Hematopoietic multipotent progenitor cell treated with erythropoietin and hydrocortisone succinate and interleukin-3 and kit ligand, for 6 days (in vitro differentiated cells): ENCODE results near the gene HAPLN3.

Experiments used
- DNase-seq: peaks from one replicate; pipeline ENCODE4 v3.0.0-alpha.2; 2015

Gene HAPLN3

GRCh38 chr15:88891540-88892254, 3.6 kb downstream of the HAPLN3 start:
- DNase-seq = no peak

GRCh38 chr15:88890495-88890894, 4.8 kb downstream of the HAPLN3 start:
- no peak for DNase-seq

GRCh38 chr15:88888719-88889118, 6.6 kb downstream of the HAPLN3 start:
- no peak for DNase-seq

GRCh38 chr15:88887068-88887580, 8.2 kb downstream of the HAPLN3 start:
- no peak for DNase-seq

GRCh38 chr15:88882785-88883184, 12.6 kb downstream of the HAPLN3 start:
- DNase-seq = no peak

GRCh38 chr15:88881775-88882174, 13.6 kb downstream of the HAPLN3 start:
- DNase-seq = no peak

- DNase-seq = no peak
Measured at GRCh38 chr15:88880944-88881740, 14.2 kb downstream of the HAPLN3 start.

- DNase-seq = peak; percentile 71
Measured at GRCh38 chr15:88878720-88879184, 16.6 kb downstream of the HAPLN3 start.

GRCh38 chr15:88877906-88878305, 17.4 kb downstream of the HAPLN3 start:
- no peak for DNase-seq

- no peak for DNase-seq
Measured at GRCh38 chr15:88877415-88877814, 17.9 kb downstream of the HAPLN3 start.

GRCh38 chr15:88876573-88876972, 18.8 kb downstream of the HAPLN3 start:
- DNase-seq = no peak

GRCh38 chr15:88874684-88875083, 20.7 kb downstream of the HAPLN3 start:
- no peak for DNase-seq

- no peak for DNase-seq
Measured at GRCh38 chr15:88874275-88874674, 21.1 kb downstream of the HAPLN3 start.

GRCh38 chr15:88873786-88874185, 21.6 kb downstream of the HAPLN3 start:
- DNase-seq = no peak

- DNase-seq = no peak
Measured at GRCh38 chr15:88872706-88873105, 22.6 kb downstream of the HAPLN3 start.

GRCh38 chr15:88872106-88872505, 23.2 kb downstream of the HAPLN3 start:
- no peak for DNase-seq

- no peak for DNase-seq
Measured at GRCh38 chr15:88871313-88871712, 24.0 kb downstream of the HAPLN3 start.

GRCh38 chr15:88866295-88866881, 29.0 kb downstream of the HAPLN3 start:
- DNase-seq = no peak

GRCh38 chr15:88865498-88866099, 29.7 kb downstream of the HAPLN3 start:
- DNase-seq = no peak

GRCh38 chr15:88864861-88865497, 30.4 kb downstream of the HAPLN3 start:
- DNase-seq = no peak

GRCh38 chr15:88863412-88863811, 31.9 kb downstream of the HAPLN3 start:
- DNase-seq = no peak

GRCh38 chr15:88860212-88860611, 35.1 kb downstream of the HAPLN3 start:
- no peak for DNase-seq

- DNase-seq = no peak
Measured at GRCh38 chr15:88859550-88859949, 35.8 kb downstream of the HAPLN3 start.
